ENCODE data around the gene EPC2.

Gene EPC2

GRCh38 chr2:148643998-148644882 is at the start of gene EPC2:
EPC2 (plus strand) TSS chr2:148644751; CDS start chr2:148645018, 267 bp downstream.
- DNase-seq: peak; percentile 70

- no peak for DNase-seq
Observed at GRCh38 chr2:148596018-148596417, 48.5 kb upstream of the EPC2 start.

GRCh38 chr2:148599109-148599991 is 45.2 kb upstream of the EPC2 start:
- no peak for DNase-seq

- DNase-seq: no peak
Observed at GRCh38 chr2:148602885-148603561, 41.5 kb upstream of the EPC2 start.

- DNase-seq: no peak
Observed at GRCh38 chr2:148603562-148603920, 41.0 kb upstream of the EPC2 start.

GRCh38 chr2:148604927-148605326 is 39.6 kb upstream of the EPC2 start:
- DNase-seq: no peak

- no peak for DNase-seq
Observed at GRCh38 chr2:148607566-148607965, 37.0 kb upstream of the EPC2 start.

GRCh38 chr2:148613231-148614013 is 31.1 kb upstream of the EPC2 start:
- DNase-seq: no peak

- no peak for DNase-seq
Observed at GRCh38 chr2:148614014-148614321, 30.6 kb upstream of the EPC2 start.

- peak; percentile 86 for DNase-seq
Observed at GRCh38 chr2:148614322-148615049, 30.1 kb upstream of the EPC2 start.

- no peak for DNase-seq
Observed at GRCh38 chr2:148615381-148615841, 29.1 kb upstream of the EPC2 start.

GRCh38 chr2:148616662-148617061 is 27.9 kb upstream of the EPC2 start:
- no peak for DNase-seq

GRCh38 chr2:148617219-148617618 is 27.3 kb upstream of the EPC2 start:
- DNase-seq: no peak

- DNase-seq: no peak
Observed at GRCh38 chr2:148619560-148620195, 24.9 kb upstream of the EPC2 start.

- DNase-seq: peak; percentile 45
Observed at GRCh38 chr2:148622366-148622765, 22.2 kb upstream of the EPC2 start.

- DNase-seq: no peak
Observed at GRCh38 chr2:148623086-148623485, 21.5 kb upstream of the EPC2 start.

- no peak for DNase-seq
Observed at GRCh38 chr2:148627224-148627623, 17.3 kb upstream of the EPC2 start.

GRCh38 chr2:148634749-148635148 is 9.8 kb upstream of the EPC2 start:
- no peak for DNase-seq

GRCh38 chr2:148638543-148638942 is 6.0 kb upstream of the EPC2 start:
- no peak for DNase-seq

- no peak for DNase-seq
Observed at GRCh38 chr2:148640767-148641166, 3.8 kb upstream of the EPC2 start.

GRCh38 chr2:148642112-148642744 is 2.3 kb upstream of the EPC2 start:
- no peak for DNase-seq

Measured in NCI-H226 (cell line).